HepG2 (cell line): ENCODE data around the gene NABP2. TPM values are rescaled to one million over a fixed set of nuclear protein-coding genes. Genes with fewer than 3 reads are reported as not detected.
A peak's percentile ranks its signal among the peaks of the same experiment; 100 is the strongest.

Experiments
- ATF7-NPFF ChIP-seq: sonication (generic); formaldehyde crosslinking; IDR thresholded peaks from 2 replicates; pipeline ENCODE4 v1.8.1; 2023; ENCODE audit warnings: mild to moderate bottlenecking, low read depth, missing genetic modification reagents, moderate library complexity
- FOSL2 ChIP-seq: sonication (generic); formaldehyde crosslinking; IDR thresholded peaks from 2 replicates; pipeline ENCODE4 v1.4.0; 2020; ENCODE audit warnings: missing genetic modification reagents
- LCORL ChIP-seq, 2 experiments: fragments of 450-650 bp in 1 of 2; sonication (generic) in 1 of 2; formaldehyde crosslinking in 1 of 2; IDR thresholded peaks; 2 replicates each; pipeline versions ENCODE4 v1.5.0 to v1.6.1; 2017 to 2020; ENCODE audit warnings: antibody characterized with exemption in 1 of 2, missing genetic modification reagents in 1 of 2
- NFE2 ChIP-seq: sonication (generic); formaldehyde crosslinking; IDR thresholded peaks from 2 replicates; pipeline ENCODE4 v1.4.0; 2020; ENCODE audit warnings: missing genetic modification reagents
- NR2F2 ChIP-seq: IDR thresholded peaks from 2 replicates; pipeline ENCODE4 v1.6.1; 2012; ENCODE audit warnings: low read depth, inconsistent platforms, borderline replicate concordance
- TEAD3 ChIP-seq: optimal IDR thresholded peaks from 2 replicates; pipeline ENCODE3; 2016; ENCODE audit warnings: borderline replicate concordance
- YEATS4 ChIP-seq: sonication (generic); formaldehyde crosslinking; IDR thresholded peaks from 2 replicates; pipeline ENCODE4 v1.4.0; 2020; ENCODE audit warnings: missing genetic modification reagents, borderline replicate concordance
- ZNF10 ChIP-seq: sonication (generic); formaldehyde crosslinking; IDR thresholded peaks from 2 replicates; pipeline ENCODE4 v1.4.0; 2020; ENCODE audit warnings: mild to moderate bottlenecking, low read depth, missing genetic modification reagents, borderline replicate concordance
- ZNF468 ChIP-seq: sonication (generic); formaldehyde crosslinking; IDR thresholded peaks from 2 replicates; pipeline ENCODE4 v1.8.0; 2022; ENCODE audit warnings: mild to moderate bottlenecking, moderate library complexity, missing genetic modification reagents
- ZNF567 ChIP-seq: sonication (generic); formaldehyde crosslinking; IDR thresholded peaks from 2 replicates; pipeline ENCODE4 v1.8.1; 2023; ENCODE audit warnings: mild to moderate bottlenecking, missing genetic modification reagents, borderline replicate concordance
- ZNF598 ChIP-seq: sonication (generic); formaldehyde crosslinking; IDR thresholded peaks from 2 replicates; pipeline ENCODE4 v1.5.1; 2020; ENCODE audit warnings: mild to moderate bottlenecking, missing genetic modification reagents, borderline replicate concordance
- polyA plus RNA-seq, 8 experiments: library from polyadenylated mRNA; depleted of rRNA in 3 of 8; stranded (reverse) in 7 of 8; unstranded in 1 of 8; fragments of >200 nt; fragmentation: Illumina TruSeq in 4 of 8; extraction: Trizol in 4 of 8; gene quantifications; 2 replicates each; pipeline versions ENCODE4 v1.2.1 to v1.2.3, GENCODE V29; 2011 to 2016; ENCODE audit warnings: low read depth in 4 of 8, missing spikeins in 1 of 8, mixed read lengths in 1 of 8; ENCODE audit not compliant: insufficient read depth in 1 of 8
- total RNA-seq, 5 experiments: library from RNA; depleted of rRNA; stranded (reverse); fragments of >200 nt; fragmentation: Illumina TruSeq; extraction: Trizol; gene quantifications; 2 replicates each; pipeline ENCODE4 v1.2.3, GENCODE V29; 2016; ENCODE audit warnings: low read depth in 1 of 5
- TF ChIP-seq, protein P1 (sequence below), 2 experiments: sonication (generic) in 1 of 2; formaldehyde crosslinking in 1 of 2; IDR thresholded peaks; 2 replicates each; pipeline versions ENCODE4 v1.4.0 to v1.6.1; 2018 to 2020; ENCODE audit warnings: missing genetic modification reagents in 2 of 2, borderline replicate concordance in 1 of 2, low read depth in 1 of 2, mild to moderate bottlenecking in 1 of 2, missing biosample characterization in 1 of 2
- TF ChIP-seq, protein P2 (sequence below): sonication (generic); formaldehyde crosslinking; conservative IDR thresholded peaks from 2 replicates; pipeline ENCODE4 v1.8.0; 2022; ENCODE audit warnings: missing genetic modification reagents
- TF ChIP-seq, protein P3 (sequence below): sonication (generic); formaldehyde crosslinking; IDR thresholded peaks from 2 replicates; pipeline ENCODE4 v1.4.0; 2020; ENCODE audit warnings: low read depth, mild to moderate bottlenecking, missing genetic modification reagents
- TF ChIP-seq, protein P4 (sequence below): IDR thresholded peaks from 2 replicates; pipeline ENCODE4 v1.6.1; 2018; ENCODE audit warnings: missing genetic modification reagents
- TF ChIP-seq, protein P5 (sequence below), 2 experiments: sonication (generic) in 1 of 2; formaldehyde crosslinking in 1 of 2; IDR thresholded peaks; 2 replicates each; pipeline versions ENCODE4 v1.4.0 to v1.6.1; 2016 to 2020; ENCODE audit warnings: borderline replicate concordance in 1 of 2, low read depth in 1 of 2, mild to moderate bottlenecking in 1 of 2, missing genetic modification reagents in 1 of 2

NABP2 gene
- total and polyA plus RNA-seq, 2 of the 13 experiments (the other 11 are each of a cell fraction or from before 2014, with no cell fraction given) = 33.2 to 35.5 TPM

DNA sequence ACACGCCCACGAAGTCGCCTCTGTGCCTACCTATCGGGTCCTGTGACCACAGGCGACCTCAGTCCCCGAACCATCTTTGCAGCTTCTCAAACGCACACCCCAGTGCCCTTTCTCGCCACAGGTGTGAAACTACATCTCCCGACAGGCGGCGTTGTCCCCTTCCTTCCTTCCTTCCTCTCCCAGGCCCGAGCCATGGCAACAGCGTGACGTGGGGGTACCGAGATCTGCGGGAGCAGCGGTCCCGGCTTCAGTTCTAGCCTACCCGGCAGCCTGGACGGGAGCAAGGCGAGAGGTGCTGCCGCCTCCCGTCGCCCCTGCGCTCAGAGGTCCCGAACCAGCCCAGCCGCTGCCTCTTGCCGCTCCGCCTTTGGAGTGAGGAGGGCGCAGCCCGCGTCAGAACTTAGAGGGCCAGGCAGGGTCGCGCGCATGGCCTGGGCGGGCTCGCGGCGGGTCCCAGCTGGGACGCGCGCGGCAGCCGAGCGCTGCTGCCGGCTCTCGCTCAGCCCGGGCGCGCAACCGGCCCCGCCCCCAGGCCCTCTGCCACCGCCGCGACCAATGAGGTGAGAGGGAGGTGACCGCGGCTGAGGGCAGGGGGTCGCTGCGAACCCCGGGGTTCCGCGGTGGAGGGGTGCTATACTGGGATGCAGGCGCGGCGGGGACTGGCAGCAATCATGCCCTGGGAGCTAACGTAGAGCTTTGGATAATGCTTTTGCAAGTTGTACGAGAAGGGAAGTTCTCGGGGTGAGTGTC is 42.7 kb downstream of the NABP2 start, which contains the start of gene COQ10A (continued):
- TF ChIP-seq, protein P1, sequence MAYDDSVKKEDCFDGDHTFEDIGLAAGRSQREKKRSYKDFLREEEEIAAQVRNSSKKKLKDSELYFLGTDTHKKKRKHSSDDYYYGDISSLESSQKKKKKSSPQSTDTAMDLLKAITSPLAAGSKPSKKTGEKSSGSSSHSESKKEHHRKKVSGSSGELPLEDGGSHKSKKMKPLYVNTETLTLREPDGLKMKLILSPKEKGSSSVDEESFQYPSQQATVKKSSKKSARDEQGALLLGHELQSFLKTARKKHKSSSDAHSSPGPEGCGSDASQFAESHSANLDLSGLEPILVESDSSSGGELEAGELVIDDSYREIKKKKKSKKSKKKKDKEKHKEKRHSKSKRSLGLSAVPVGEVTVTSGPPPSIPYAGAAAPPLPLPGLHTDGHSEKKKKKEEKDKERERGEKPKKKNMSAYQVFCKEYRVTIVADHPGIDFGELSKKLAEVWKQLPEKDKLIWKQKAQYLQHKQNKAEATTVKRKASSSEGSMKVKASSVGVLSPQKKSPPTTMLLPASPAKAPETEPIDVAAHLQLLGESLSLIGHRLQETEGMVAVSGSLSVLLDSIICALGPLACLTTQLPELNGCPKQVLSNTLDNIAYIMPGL (CRISPR knock-in tag; IDR thresholded peaks at IDR 0.05; ENCODE audit: borderline replicate concordance in 1 of 2, low read depth in 1 of 2) = peak; percentile 76 to 93
- TF ChIP-seq, protein P2, sequence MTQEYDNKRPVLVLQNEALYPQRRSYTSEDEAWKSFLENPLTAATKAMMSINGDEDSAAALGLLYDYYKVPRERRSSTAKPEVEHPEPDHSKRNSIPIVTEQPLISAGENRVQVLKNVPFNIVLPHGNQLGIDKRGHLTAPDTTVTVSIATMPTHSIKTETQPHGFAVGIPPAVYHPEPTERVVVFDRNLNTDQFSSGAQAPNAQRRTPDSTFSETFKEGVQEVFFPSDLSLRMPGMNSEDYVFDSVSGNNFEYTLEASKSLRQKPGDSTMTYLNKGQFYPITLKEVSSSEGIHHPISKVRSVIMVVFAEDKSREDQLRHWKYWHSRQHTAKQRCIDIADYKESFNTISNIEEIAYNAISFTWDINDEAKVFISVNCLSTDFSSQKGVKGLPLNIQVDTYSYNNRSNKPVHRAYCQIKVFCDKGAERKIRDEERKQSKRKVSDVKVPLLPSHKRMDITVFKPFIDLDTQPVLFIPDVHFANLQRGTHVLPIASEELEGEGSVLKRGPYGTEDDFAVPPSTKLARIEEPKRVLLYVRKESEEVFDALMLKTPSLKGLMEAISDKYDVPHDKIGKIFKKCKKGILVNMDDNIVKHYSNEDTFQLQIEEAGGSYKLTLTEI (CRISPR knock-in tag) = no peak
- TF ChIP-seq, protein P3, sequence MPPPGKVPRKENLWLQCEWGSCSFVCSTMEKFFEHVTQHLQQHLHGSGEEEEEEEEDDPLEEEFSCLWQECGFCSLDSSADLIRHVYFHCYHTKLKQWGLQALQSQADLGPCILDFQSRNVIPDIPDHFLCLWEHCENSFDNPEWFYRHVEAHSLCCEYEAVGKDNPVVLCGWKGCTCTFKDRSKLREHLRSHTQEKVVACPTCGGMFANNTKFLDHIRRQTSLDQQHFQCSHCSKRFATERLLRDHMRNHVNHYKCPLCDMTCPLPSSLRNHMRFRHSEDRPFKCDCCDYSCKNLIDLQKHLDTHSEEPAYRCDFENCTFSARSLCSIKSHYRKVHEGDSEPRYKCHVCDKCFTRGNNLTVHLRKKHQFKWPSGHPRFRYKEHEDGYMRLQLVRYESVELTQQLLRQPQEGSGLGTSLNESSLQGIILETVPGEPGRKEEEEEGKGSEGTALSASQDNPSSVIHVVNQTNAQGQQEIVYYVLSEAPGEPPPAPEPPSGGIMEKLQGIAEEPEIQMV (CRISPR knock-in tag) = peak; percentile 70; the same call in 1 of the 2 replicates
- TF ChIP-seq, protein P4, sequence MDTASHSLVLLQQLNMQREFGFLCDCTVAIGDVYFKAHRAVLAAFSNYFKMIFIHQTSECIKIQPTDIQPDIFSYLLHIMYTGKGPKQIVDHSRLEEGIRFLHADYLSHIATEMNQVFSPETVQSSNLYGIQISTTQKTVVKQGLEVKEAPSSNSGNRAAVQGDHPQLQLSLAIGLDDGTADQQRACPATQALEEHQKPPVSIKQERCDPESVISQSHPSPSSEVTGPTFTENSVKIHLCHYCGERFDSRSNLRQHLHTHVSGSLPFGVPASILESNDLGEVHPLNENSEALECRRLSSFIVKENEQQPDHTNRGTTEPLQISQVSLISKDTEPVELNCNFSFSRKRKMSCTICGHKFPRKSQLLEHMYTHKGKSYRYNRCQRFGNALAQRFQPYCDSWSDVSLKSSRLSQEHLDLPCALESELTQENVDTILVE (CRISPR knock-in tag) = peak; percentile 42; the same call in 1 of the 2 replicates
- no peak for TF ChIP-seq LCORL (IDR thresholded peaks at IDR 0.05)
- TF ChIP-seq LCORL (CRISPR knock-in tag; IDR thresholded peaks at IDR 0.05) = peak; percentile 64
- no peak for TF ChIP-seq NFE2
- TF ChIP-seq ATF7-NPFF (CRISPR knock-in tag) = peak; percentile 95
- TF ChIP-seq, protein P5, sequence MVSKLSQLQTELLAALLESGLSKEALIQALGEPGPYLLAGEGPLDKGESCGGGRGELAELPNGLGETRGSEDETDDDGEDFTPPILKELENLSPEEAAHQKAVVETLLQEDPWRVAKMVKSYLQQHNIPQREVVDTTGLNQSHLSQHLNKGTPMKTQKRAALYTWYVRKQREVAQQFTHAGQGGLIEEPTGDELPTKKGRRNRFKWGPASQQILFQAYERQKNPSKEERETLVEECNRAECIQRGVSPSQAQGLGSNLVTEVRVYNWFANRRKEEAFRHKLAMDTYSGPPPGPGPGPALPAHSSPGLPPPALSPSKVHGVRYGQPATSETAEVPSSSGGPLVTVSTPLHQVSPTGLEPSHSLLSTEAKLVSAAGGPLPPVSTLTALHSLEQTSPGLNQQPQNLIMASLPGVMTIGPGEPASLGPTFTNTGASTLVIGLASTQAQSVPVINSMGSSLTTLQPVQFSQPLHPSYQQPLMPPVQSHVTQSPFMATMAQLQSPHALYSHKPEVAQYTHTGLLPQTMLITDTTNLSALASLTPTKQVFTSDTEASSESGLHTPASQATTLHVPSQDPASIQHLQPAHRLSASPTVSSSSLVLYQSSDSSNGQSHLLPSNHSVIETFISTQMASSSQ (IDR thresholded peaks at IDR 0.05; ENCODE audit: low read depth) = no peak
- TF ChIP-seq, protein P5 (CRISPR knock-in tag; IDR thresholded peaks at IDR 0.05; ENCODE audit: borderline replicate concordance) = peak; percentile 57; the same call in 1 of the 2 replicates
- TF ChIP-seq ZNF468 (CRISPR knock-in tag) = no peak
- TF ChIP-seq TEAD3 (CRISPR knock-in tag) = peak; percentile 7
- no peak for TF ChIP-seq ZNF567 (CRISPR knock-in tag)
- no peak; the same call in 1 of the 2 replicates for TF ChIP-seq NR2F2
- peak; percentile 86 for TF ChIP-seq ZNF598
- TF ChIP-seq YEATS4 (CRISPR knock-in tag) = peak; percentile 82; the same call in 1 of the 2 replicates
- no peak for TF ChIP-seq ZNF10 (CRISPR knock-in tag)
- TF ChIP-seq FOSL2 (CRISPR knock-in tag) = peak; percentile 9; the same call in 1 of the 2 replicates
